ENCODE results near the gene MLXIPL. TPM values are rescaled to one million over a fixed set of nuclear protein-coding genes. Genes with fewer than 3 reads are reported as not detected.
A peak's percentile ranks its signal among the peaks of the same experiment; 100 is the strongest.
"Not testable (repeated sequence)": the region's sequence is repeated elsewhere in the genome, so short reads cannot be mapped to it uniquely, and the experiment has no call there.

The MLXIPL gene
- total and polyA plus RNA-seq, 5 donors from 2014 or later, result not detected

DNA sequence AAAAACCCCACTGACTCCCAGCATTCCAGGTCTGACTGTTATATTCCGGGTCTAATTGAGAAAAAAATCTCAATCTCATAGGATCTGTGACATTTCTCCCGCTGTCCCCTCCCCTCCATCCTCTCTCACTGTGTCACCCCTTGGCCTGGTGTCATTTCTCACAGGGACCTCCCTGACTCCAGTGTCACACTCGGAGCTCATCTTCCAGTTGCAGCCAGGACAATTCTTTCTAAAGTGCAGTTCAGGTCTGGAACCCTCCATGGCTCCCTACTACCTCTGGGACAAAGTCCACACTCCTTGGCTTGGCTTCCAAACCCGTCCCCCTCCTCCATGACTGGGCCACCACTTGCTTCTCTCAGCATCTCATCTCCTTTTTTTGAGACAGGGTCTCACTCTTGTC lies 14.2 kb downstream of the MLXIPL start:
- Histone ChIP-seq H3K27ac (ENCODE audit: insufficient read depth, low read length, poor library complexity, severe bottlenecking) (no peak overlapping the region), H3K27me3 (ENCODE audit: control insufficient read depth, insufficient read depth, low read length) (no peaks in the 10 kb centered on the region), H3K9me3 (ENCODE audit: control insufficient read depth in 2 of 2, low read length in 2 of 2) (no peaks in the 10 kb centered on the region), H3K36me3 (ENCODE audit: control insufficient read depth, insufficient read depth, low read length) (no peaks in the 10 kb centered on the region), H3K4me3 (ENCODE audit: low read depth, low read length) (no peak overlapping the region), H3K4me1 (ENCODE audit: control insufficient read depth, insufficient read depth, low read length, poor library complexity, severe bottlenecking) (peaks cover 4% of the 10 kb centered on the region)
- peaks cover 0 to 2% (median 1%) of the 10 kb centered on the region in 4 donors for H3K4me1 Mint-ChIP-seq
- H3K4me3 Mint-ChIP-seq, result no peak overlapping the region
- H3K27me3 Mint-ChIP-seq, result peaks cover 38% of the 10 kb centered on the region
- H3K36me3 Mint-ChIP-seq, result no peaks in the 10 kb centered on the region
- ATAC-seq (ENCODE audit: low read depth in 2 of 2) (no peak), DNase-seq (no peak)
- no peaks in the 10 kb centered on the region for H3K9me3 Mint-ChIP-seq
- no peak overlapping the region for H3K27ac Mint-ChIP-seq

DNA sequence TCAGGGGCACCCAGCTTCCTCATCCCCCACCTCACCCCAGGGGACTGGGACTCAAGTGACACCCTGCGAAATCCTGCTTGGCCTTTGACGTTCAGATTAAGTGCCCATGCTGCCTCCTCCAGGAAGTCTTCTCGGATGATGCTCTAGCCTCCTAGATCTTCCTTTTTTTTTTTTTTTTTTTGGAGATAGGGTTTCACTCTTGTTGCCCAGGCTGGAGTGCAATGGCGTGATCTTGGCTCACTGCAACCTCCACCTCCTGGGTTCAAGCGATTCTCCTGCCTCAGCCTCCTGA lies 16.7 kb downstream of the MLXIPL start:
- H3K27ac Mint-ChIP-seq; ATAC-seq (ENCODE audit: low read depth in 2 of 2); H3K4me1 ChIP-seq (ENCODE audit: control insufficient read depth, insufficient read depth, low read length, poor library complexity, severe bottlenecking); H3K4me3 ChIP-seq (ENCODE audit: low read depth, low read length); H3K9me3 Mint-ChIP-seq; H3K27ac ChIP-seq (ENCODE audit: insufficient read depth, low read length, poor library complexity, severe bottlenecking); H3K4me1 Mint-ChIP-seq; H3K36me3 ChIP-seq (ENCODE audit: control insufficient read depth, insufficient read depth, low read length); H3K4me3 Mint-ChIP-seq; DNase-seq; H3K36me3 Mint-ChIP-seq; H3K27me3 ChIP-seq (ENCODE audit: control insufficient read depth, insufficient read depth, low read length); H3K9me3 ChIP-seq (ENCODE audit: control insufficient read depth in 2 of 2, low read length in 2 of 2): not testable (repeated sequence)
- peaks cover 32% of the 10 kb centered on the region for H3K27me3 Mint-ChIP-seq

GRCh38 chr7:73606801-73607691 lies 17.3 kb downstream of the MLXIPL start:
- peaks cover 4% of the 10 kb centered on the region for H3K4me1 ChIP-seq (ENCODE audit: control insufficient read depth, insufficient read depth, low read length, poor library complexity, severe bottlenecking)
- H3K4me3 Mint-ChIP-seq, result no peak overlapping the region
- no peaks in the 10 kb centered on the region for H3K36me3 Mint-ChIP-seq
- H3K9me3 ChIP-seq (ENCODE audit: control insufficient read depth in 2 of 2, low read length in 2 of 2), result no peaks in the 10 kb centered on the region
- DNase-seq (peak; percentile 41 to 66 (median 58)), ATAC-seq (ENCODE audit: low read depth in 2 of 2) (peak; percentile 50 to 65)
- H3K9me3 Mint-ChIP-seq, result no peaks in the 10 kb centered on the region
- peaks cover 29% of the 10 kb centered on the region for H3K27me3 Mint-ChIP-seq
- no peaks in the 10 kb centered on the region for H3K27me3 ChIP-seq (ENCODE audit: control insufficient read depth, insufficient read depth, low read length)
- H3K27ac Mint-ChIP-seq, result no peak overlapping the region
- peaks cover 0 to 2% (median 0%) of the 10 kb centered on the region in 4 donors for H3K4me1 Mint-ChIP-seq
- H3K36me3 ChIP-seq (ENCODE audit: control insufficient read depth, insufficient read depth, low read length), result no peaks in the 10 kb centered on the region
- H3K27ac ChIP-seq (ENCODE audit: insufficient read depth, low read length, poor library complexity, severe bottlenecking), result no peak overlapping the region
- H3K4me3 ChIP-seq (ENCODE audit: low read depth, low read length), result no peak overlapping the region

GRCh38 chr7:73605601-73606220 lies 18.6 kb downstream of the MLXIPL start:
- no peak overlapping the region for H3K27ac ChIP-seq (ENCODE audit: insufficient read depth, low read length, poor library complexity, severe bottlenecking)
- DNase-seq (no peak), ATAC-seq (ENCODE audit: low read depth in 2 of 2) (no peak)
- no peak overlapping the region for H3K4me3 ChIP-seq (ENCODE audit: low read depth, low read length)
- no peaks in the 10 kb centered on the region for H3K36me3 Mint-ChIP-seq
- no peaks in the 10 kb centered on the region for H3K27me3 ChIP-seq (ENCODE audit: control insufficient read depth, insufficient read depth, low read length)
- H3K36me3 ChIP-seq (ENCODE audit: control insufficient read depth, insufficient read depth, low read length), result no peaks in the 10 kb centered on the region
- H3K4me1 Mint-ChIP-seq, result peaks cover 0 to 2% (median 0%) of the 10 kb centered on the region in 4 donors
- peaks cover 4% of the 10 kb centered on the region for H3K4me1 ChIP-seq (ENCODE audit: control insufficient read depth, insufficient read depth, low read length, poor library complexity, severe bottlenecking)
- peaks cover 27% of the 10 kb centered on the region for H3K27me3 Mint-ChIP-seq
- H3K4me3 Mint-ChIP-seq, result no peak overlapping the region
- H3K9me3 ChIP-seq (ENCODE audit: control insufficient read depth in 2 of 2, low read length in 2 of 2), result no peaks in the 10 kb centered on the region
- H3K27ac Mint-ChIP-seq, result no peak overlapping the region
- H3K9me3 Mint-ChIP-seq, result no peaks in the 10 kb centered on the region

- no peaks in the 10 kb centered on the region for H3K27me3 ChIP-seq (ENCODE audit: control insufficient read depth, insufficient read depth, low read length)
- H3K9me3 ChIP-seq (ENCODE audit: control insufficient read depth in 2 of 2, low read length in 2 of 2), result no peaks in the 10 kb centered on the region
- H3K27ac ChIP-seq (ENCODE audit: insufficient read depth, low read length, poor library complexity, severe bottlenecking), result no peak overlapping the region
- Mint-ChIP-seq H3K9me3 (peaks cover 0 to 3% (median 0%) of the 10 kb centered on the region in 7 donors), H3K36me3 (peaks cover 3% of the 10 kb centered on the region), H3K4me3 (no peak overlapping the region), H3K27ac (no peak overlapping the region), H3K4me1 (no peaks in the 10 kb centered on the region), H3K27me3 (peaks cover 20% of the 10 kb centered on the region)
- H3K4me1 ChIP-seq (ENCODE audit: control insufficient read depth, insufficient read depth, low read length, poor library complexity, severe bottlenecking), result peaks cover 4% of the 10 kb centered on the region
- DNase-seq (no peak), ATAC-seq (ENCODE audit: low read depth in 2 of 2) (no peak)
- H3K4me3 ChIP-seq (ENCODE audit: low read depth, low read length), result no peak overlapping the region
- H3K36me3 ChIP-seq (ENCODE audit: control insufficient read depth, insufficient read depth, low read length), result no peaks in the 10 kb centered on the region
These were observed 21.3 kb downstream of the MLXIPL start for GRCh38 chr7:73602721-73603651.

DNA sequence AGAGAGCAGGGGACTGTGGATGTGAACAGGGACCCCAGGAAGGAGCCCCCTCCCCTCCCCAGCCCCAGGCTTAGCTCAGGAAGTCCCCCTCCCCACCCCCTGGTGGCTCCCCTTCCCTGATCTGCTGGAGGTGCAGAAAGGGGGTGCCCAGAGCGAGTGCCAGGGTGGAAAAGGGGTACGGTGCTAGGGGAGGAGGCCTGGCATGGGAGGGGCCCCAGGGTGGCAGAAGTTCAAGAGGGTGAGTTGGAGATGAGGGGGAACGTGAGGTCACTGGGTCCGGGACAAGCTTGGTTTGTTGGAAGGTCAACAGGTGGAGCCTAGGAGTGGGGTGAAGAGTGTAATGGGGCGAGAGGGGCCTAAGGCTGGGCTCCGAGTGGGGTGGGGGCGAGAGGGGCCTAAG lies 24.4 kb downstream of the MLXIPL start:
- peak overlapping the region in 1 of 3 donors; percentile 56 for H3K27ac Mint-ChIP-seq
- H3K4me3 ChIP-seq (ENCODE audit: low read depth, low read length), result no peak overlapping the region
- no peaks in the 10 kb centered on the region for H3K9me3 ChIP-seq (ENCODE audit: control insufficient read depth in 2 of 2, low read length in 2 of 2)
- H3K4me1 Mint-ChIP-seq, result no peaks in the 10 kb centered on the region
- H3K4me1 ChIP-seq (ENCODE audit: control insufficient read depth, insufficient read depth, low read length, poor library complexity, severe bottlenecking), result no peaks in the 10 kb centered on the region
- ATAC-seq (ENCODE audit: low read depth in 2 of 2) (no peak), DNase-seq (no peak)
- peaks cover 0 to 5% (median 0%) of the 10 kb centered on the region in 7 donors for H3K9me3 Mint-ChIP-seq
- H3K27ac ChIP-seq (ENCODE audit: insufficient read depth, low read length, poor library complexity, severe bottlenecking), result no peak overlapping the region
- no peaks in the 10 kb centered on the region for H3K27me3 ChIP-seq (ENCODE audit: control insufficient read depth, insufficient read depth, low read length)
- H3K4me3 Mint-ChIP-seq, result no peak overlapping the region
- H3K27me3 Mint-ChIP-seq, result peaks cover 15% of the 10 kb centered on the region
- peaks cover 4% of the 10 kb centered on the region for H3K36me3 Mint-ChIP-seq
- no peaks in the 10 kb centered on the region for H3K36me3 ChIP-seq (ENCODE audit: control insufficient read depth, insufficient read depth, low read length)

GRCh38 chr7:73599151-73599882 lies 25.0 kb downstream of the MLXIPL start:
- Histone ChIP-seq H3K27me3 (ENCODE audit: control insufficient read depth, insufficient read depth, low read length) (no peaks in the 10 kb centered on the region), H3K4me1 (ENCODE audit: control insufficient read depth, insufficient read depth, low read length, poor library complexity, severe bottlenecking) (no peaks in the 10 kb centered on the region), H3K27ac (ENCODE audit: insufficient read depth, low read length, poor library complexity, severe bottlenecking) (no peak overlapping the region), H3K4me3 (ENCODE audit: low read depth, low read length) (no peak overlapping the region), H3K36me3 (ENCODE audit: control insufficient read depth, insufficient read depth, low read length) (no peaks in the 10 kb centered on the region), H3K9me3 (ENCODE audit: control insufficient read depth in 2 of 2, low read length in 2 of 2) (no peaks in the 10 kb centered on the region)
- DNase-seq, result no peak
- Mint-ChIP-seq H3K36me3 (peaks cover 4% of the 10 kb centered on the region), H3K9me3 (peaks cover 0 to 5% (median 0%) of the 10 kb centered on the region in 7 donors), H3K4me1 (no peaks in the 10 kb centered on the region), H3K27ac (no peak overlapping the region), H3K27me3 (peaks cover 15% of the 10 kb centered on the region), H3K4me3 (no peak overlapping the region)
- no peak for ATAC-seq (ENCODE audit: low read depth in 2 of 2)
